HepG2 (cell line): Measurements from ENCODE around the gene SULT2A1. TPM values are rescaled to one million over a fixed set of nuclear protein-coding genes. Genes with fewer than 3 reads are reported as not detected.

ENCODE experiments used
- ATAC-seq: fragments of 200-7000 bp; cut with Tn5 transposase; 3 replicates; pipeline ENCODE4 v1.9.1; 2020; ENCODE audit warnings: mild to moderate bottlenecking, moderate library complexity
- BruUV-seq: library from RNA; stranded (reverse); fragments of 400-500 nt; replicated peaks from 2 replicates; lab custom pipeline; 2021; lab: Mats Ljungman, UMichigan
- CTCF ChIA-PET: fragments of 300-600 bp; formaldehyde crosslinking; extraction: SDS; loops from one replicate; lab custom pipeline; 2021; ENCODE audit warnings: low total read pairs, inconsistent platforms, low intra/inter-chr PET ratio; lab: Yijun Ruan, JAX
- POLR2A ChIA-PET: fragments of 350-600 bp; sonication (Branson Sonifier 250); formaldehyde crosslinking; loops from one replicate; lab custom pipeline; 2020; ENCODE audit warnings: antibody characterized with exemption, inconsistent platforms; lab: Yijun Ruan, JAX
- DNase-seq: peaks from one replicate; pipeline ENCODE4 v3.0.0-alpha.2; 2015; ENCODE audit warnings: low spot score
- FAIRE-seq: peaks from 3 replicates; lab custom pipeline; 2011; peaks lifted over from hg19 to GRCh38; lab: Jason Lieb, UNC
- H2AFZ ChIP-seq: one replicate; pipeline ENCODE4 v1.6.1; 2011; ENCODE audit warnings: low read length, inconsistent platforms
- H3K27ac ChIP-seq: fragments of 300-600 bp; 3 replicates; pipeline ENCODE4 v1.8.0; 2011; ENCODE audit warnings: mixed run types, mild to moderate bottlenecking, mixed read lengths, low read length, inconsistent platforms; ENCODE audit not compliant: insufficient read depth; ENCODE audit errors: extremely low read length
- H3K27me3 ChIP-seq, 2 experiments: fragments of 200-600 bp in 1 of 2; 2 replicates in 1 of 2; 3 replicates in 1 of 2; pipeline versions ENCODE4 v1.6.0 to v1.8.0; 2011; ENCODE audit warnings: low read length in 2 of 2, mild to moderate bottlenecking in 2 of 2, moderate library complexity in 2 of 2, inconsistent platforms in 1 of 2; ENCODE audit not compliant: insufficient read depth in 2 of 2, control insufficient read depth in 1 of 2
- H3K36me3 ChIP-seq, 2 experiments: fragments of 200-600 bp in 1 of 2; replicated peaks in 1 of 2; 2 replicates in 1 of 2; 3 replicates in 1 of 2; pipeline versions ENCODE4 v1.5.1 to v1.8.0; 2011; ENCODE audit warnings: low read length in 2 of 2, inconsistent platforms in 1 of 2; ENCODE audit not compliant: insufficient read depth in 2 of 2, control insufficient read depth in 1 of 2
- H3K4me1 ChIP-seq: 2 replicates; pipeline ENCODE4 v1.5.1; 2012; ENCODE audit warnings: low read length, inconsistent platforms; ENCODE audit not compliant: insufficient read depth
- H3K4me2 ChIP-seq: 2 replicates; pipeline ENCODE4 v1.6.0; 2011; ENCODE audit warnings: low read depth, low read length, inconsistent platforms
- H3K4me3 ChIP-seq, 3 experiments: fragments of 200-600 bp in 1 of 3; sonication (generic), shearing (Covaris generic) in 1 of 3; replicated peaks in 1 of 3; 2 replicates each; pipeline ENCODE4 v1.5.1; 2011 to 2016; ENCODE audit warnings: low read length in 3 of 3, inconsistent platforms in 2 of 3, low read depth in 2 of 3, mild to moderate bottlenecking in 2 of 3, control low read depth in 1 of 3, mixed read lengths in 1 of 3; ENCODE audit not compliant: insufficient read depth in 1 of 3
- H3K79me2 ChIP-seq: one replicate; pipeline ENCODE4 v1.6.1; 2011; ENCODE audit warnings: low read length, inconsistent platforms; ENCODE audit not compliant: insufficient read depth
- H3K9ac ChIP-seq: 2 replicates; pipeline ENCODE4 v1.6.0; 2011; ENCODE audit warnings: mild to moderate bottlenecking, low read depth, low read length, inconsistent platforms; ENCODE audit not compliant: insufficient read depth
- H3K9me3 ChIP-seq: 2 replicates; pipeline ENCODE4 v1.5.1; 2012; ENCODE audit warnings: mild to moderate bottlenecking, low read length
- H4K20me1 ChIP-seq: 2 replicates; pipeline ENCODE4 v1.6.0; 2011; ENCODE audit warnings: inconsistent platforms, mild to moderate bottlenecking, low read length, moderate library complexity; ENCODE audit not compliant: insufficient read depth
- KDM5B ChIP-seq: sonication (generic); formaldehyde crosslinking; IDR thresholded peaks from 2 replicates; pipeline ENCODE4 v1.4.0; 2020; ENCODE audit warnings: missing genetic modification reagents, mild to moderate bottlenecking, borderline replicate concordance
- SMAD3 ChIP-seq: sonication (generic); formaldehyde crosslinking; IDR thresholded peaks from 2 replicates; pipeline ENCODE4 v1.4.0; 2020; ENCODE audit warnings: missing genetic modification reagents
- ZNF121 ChIP-seq: sonication (generic); formaldehyde crosslinking; IDR thresholded peaks from 2 replicates; pipeline ENCODE4 v1.5.0; 2020; ENCODE audit warnings: mild to moderate bottlenecking, missing genetic modification reagents
- WGBS: methylation state at CpG from one replicate; pipeline ENCODE4 v1.1.6; 2017; ENCODE audit warnings: low lambda C conversion rate; 5-methylcytosine and 5-hydroxymethylcytosine counted together
- in situ Hi-C: cut with HindIII; loops from 2 replicates; pipeline ENCODE4 v1.10.0; 2017; ENCODE audit warnings: low pct_unique_long_range_greater_than_20kb; ENCODE audit not compliant: extremely low pct_ligation_motif_present
- intact Hi-C: fragments of 100-400 bp; cut with micrococcal nuclease; formaldehyde crosslinking; loops from one replicate; pipeline ENCODE4 v1.10.0; 2022; ENCODE audit not compliant: unreplicated experiment
- polyA plus RNA-seq, 8 experiments: library from polyadenylated mRNA; depleted of rRNA in 3 of 8; stranded (reverse) in 7 of 8; unstranded in 1 of 8; fragments of >200 nt; fragmentation: Illumina TruSeq in 4 of 8; extraction: Trizol in 4 of 8; gene quantifications; 2 replicates each; pipeline versions ENCODE4 v1.2.1 to v1.2.3, GENCODE V29; 2011 to 2016; ENCODE audit warnings: low read depth in 4 of 8, missing spikeins in 1 of 8, mixed read lengths in 1 of 8; ENCODE audit not compliant: insufficient read depth in 1 of 8
- total RNA-seq, 5 experiments: library from RNA; depleted of rRNA; stranded (reverse); fragments of >200 nt; fragmentation: Illumina TruSeq; extraction: Trizol; gene quantifications; 2 replicates each; pipeline ENCODE4 v1.2.3, GENCODE V29; 2016; ENCODE audit warnings: low read depth in 1 of 5
- TF ChIP-seq, protein P1 (sequence below): sonication (generic); formaldehyde crosslinking; IDR thresholded peaks from 2 replicates; pipeline ENCODE4 v1.4.0; 2020; ENCODE audit warnings: missing genetic modification reagents, mild to moderate bottlenecking, borderline replicate concordance
- TF ChIP-seq, protein P2 (sequence below): sonication (generic); formaldehyde crosslinking; IDR thresholded peaks from 2 replicates; pipeline ENCODE4 v1.4.0; 2020; ENCODE audit warnings: missing genetic modification reagents; ENCODE audit errors: not compliant biosample characterization

Gene SULT2A1
- total and polyA plus RNA-seq, 2 of the 13 experiments (the other 11 are each of a cell fraction or from before 2014, with no cell fraction given) = 137 to 193 TPM

DNA sequence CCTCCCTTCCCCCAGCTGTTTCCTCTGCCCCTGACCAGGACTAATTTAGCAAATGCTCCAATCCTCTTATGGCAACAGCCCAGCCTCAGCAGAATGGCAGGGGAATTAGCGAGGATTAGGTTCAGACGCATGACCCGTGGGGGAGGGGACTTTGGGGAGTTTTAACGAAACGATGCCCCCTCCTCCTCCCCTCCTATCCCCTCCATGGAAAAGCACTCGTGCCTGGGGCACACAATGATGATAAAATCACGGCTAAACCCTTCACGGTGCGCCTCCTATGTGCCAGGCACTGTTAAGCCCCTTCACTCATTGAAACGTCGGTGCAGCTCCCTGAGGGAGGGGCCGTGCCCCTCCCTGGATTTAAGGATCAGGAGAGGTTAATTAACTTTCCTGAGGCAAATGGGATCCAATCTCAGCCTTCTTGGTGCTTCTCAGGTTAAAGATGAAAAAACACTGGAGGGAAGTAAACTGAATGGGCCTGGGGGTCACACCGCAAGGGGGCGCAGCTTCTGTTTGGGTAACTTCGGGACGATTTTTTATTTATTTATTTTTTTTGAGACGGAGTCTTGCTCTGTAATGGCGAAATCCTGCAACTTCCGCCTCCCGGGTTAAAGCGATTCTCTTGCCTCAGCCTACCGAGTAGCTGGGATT lies 37.2 kb downstream of the SULT2A1 start (continued):
- no peak for TF ChIP-seq SMAD3 (CRISPR knock-in tag)
- TF ChIP-seq, protein P1, sequence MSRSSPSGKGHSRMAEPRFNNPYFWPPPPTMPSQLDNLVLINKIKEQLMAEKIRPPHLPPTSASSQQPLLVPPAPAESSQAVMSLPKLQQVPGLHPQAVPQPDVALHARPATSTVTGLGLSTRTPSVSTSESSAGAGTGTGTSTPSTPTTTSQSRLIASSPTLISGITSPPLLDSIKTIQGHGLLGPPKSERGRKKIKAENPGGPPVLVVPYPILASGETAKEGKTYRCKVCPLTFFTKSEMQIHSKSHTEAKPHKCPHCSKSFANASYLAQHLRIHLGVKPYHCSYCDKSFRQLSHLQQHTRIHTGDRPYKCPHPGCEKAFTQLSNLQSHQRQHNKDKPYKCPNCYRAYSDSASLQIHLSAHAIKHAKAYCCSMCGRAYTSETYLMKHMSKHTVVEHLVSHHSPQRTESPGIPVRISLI (CRISPR knock-in tag) = peak; percentile 54; the same call in 1 of the 2 replicates

DNA sequence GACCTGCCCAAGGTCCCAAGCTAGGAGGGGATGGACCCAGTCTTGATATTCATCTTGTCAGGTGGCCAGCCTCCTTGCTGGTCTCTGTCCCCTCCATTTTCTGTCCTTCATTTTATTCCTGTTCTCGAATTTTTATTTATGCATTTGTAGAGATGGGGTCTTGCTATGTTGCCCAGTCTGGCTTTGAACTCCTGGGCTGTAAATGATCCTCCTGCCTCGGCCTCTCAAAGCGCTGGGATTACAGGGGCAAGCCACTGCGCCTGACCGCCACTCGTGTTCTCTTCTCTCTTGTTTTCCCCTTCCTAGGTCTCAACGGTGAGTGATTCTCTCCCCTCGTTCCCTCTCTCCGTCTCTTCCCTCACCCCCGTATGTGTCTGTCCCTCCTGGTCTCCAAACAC lies 37.7 kb downstream of the SULT2A1 start:
- TF ChIP-seq KDM5B (CRISPR knock-in tag) (no peak), ZNF121 (CRISPR knock-in tag) (peak; percentile 81)
- TF ChIP-seq, protein P2, sequence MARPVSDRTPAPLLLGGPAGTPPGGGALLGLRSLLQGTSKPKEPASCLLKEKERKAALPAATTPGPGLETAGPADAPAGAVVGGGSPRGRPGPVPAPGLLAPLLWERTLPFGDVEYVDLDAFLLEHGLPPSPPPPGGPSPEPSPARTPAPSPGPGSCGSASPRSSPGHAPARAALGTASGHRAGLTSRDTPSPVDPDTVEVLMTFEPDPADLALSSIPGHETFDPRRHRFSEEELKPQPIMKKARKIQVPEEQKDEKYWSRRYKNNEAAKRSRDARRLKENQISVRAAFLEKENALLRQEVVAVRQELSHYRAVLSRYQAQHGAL (CRISPR knock-in tag) = no peak
- Histone ChIP-seq H3K9me3 (no peaks in the 10 kb centered on the region), H3K4me2 (no peak overlapping the region), H3K9ac (no peak overlapping the region), H3K4me1 (no peaks in the 10 kb centered on the region), H3K4me3 (no peak overlapping the region), H2AFZ (no peak overlapping the region), H3K27ac (no peak overlapping the region), H3K36me3 (no peaks in the 10 kb centered on the region), H3K79me2 (no peaks in the 10 kb centered on the region), H4K20me1 (no peaks in the 10 kb centered on the region), H3K27me3 (peaks cover 0 to 2% of the 10 kb centered on the region in 2 experiments; a peak in 2 of 5 replicates)
- in situ Hi-C loops (no loop called here), intact Hi-C loops (no loop called here)
- ChIA-PET CTCF (interaction anchor here (2.1 kb wide), 1 partner anchor 15 kb away, joined by 7 read pairs; no protein-coding TSS in a partner anchor), POLR2A (no interaction called here)
- 47% methylated on average over 10 of the region's 10 CpGs for WGBS
- FAIRE-seq = no peak
- no peak for DNase-seq
- no peak for ATAC-seq
- no TSS peak for BruUV-seq
